Mucosa of descending colon (tissue), 3 donors: ENCODE measurements around the gene GIGYF2. TPM values are rescaled to one million over a fixed set of nuclear protein-coding genes. Genes with fewer than 3 reads are reported as not detected.
"Not testable (repeated sequence)": the region's sequence is repeated elsewhere in the genome, so short reads cannot be mapped to it uniquely, and the experiment has no call there.

Experiments
- ATAC-seq: fragments of 200-7000 bp; cut with Tn5 transposase; one replicate; pipeline ENCODE4 v1.9.1; 2020; ENCODE audit warnings: mild to moderate bottlenecking, moderate library complexity
- DNase-seq, 3 donors: peaks; one replicate each; pipeline ENCODE4 v3.0.0-alpha.2; 2020
- H3K36me3 ChIP-seq: fragments of 200-600 bp; one replicate; pipeline ENCODE4 v1.8.0; 2021; ENCODE audit warnings: low read depth, mild to moderate bottlenecking
- H3K4me1 ChIP-seq: fragments of 200-600 bp; one replicate; pipeline ENCODE4 v1.8.0; 2021; ENCODE audit warnings: low read depth, mild to moderate bottlenecking
- H3K4me3 ChIP-seq: fragments of 200-600 bp; one replicate; pipeline ENCODE4 v1.8.0; 2021; ENCODE audit warnings: mild to moderate bottlenecking
- H3K9me3 ChIP-seq: fragments of 200-600 bp; one replicate; pipeline ENCODE4 v1.8.0; 2021; ENCODE audit warnings: mild to moderate bottlenecking
- CTCF ChIP-seq: fragments of 200-600 bp; IDR thresholded peaks from one replicate; pipeline ENCODE4 v1.8.0; 2022; ENCODE audit warnings: antibody characterized with exemption, mild to moderate bottlenecking
- intact Hi-C, 2 donors: fragments of 100-400 bp; cut with DNase I in 1 of 2; cut with micrococcal nuclease in 1 of 2; formaldehyde crosslinking; loops; one replicate each; pipeline versions ENCODE4 v1.11.0 to v1.11.1; 2022; cut with DNase I, micrococcal nuclease
- total RNA-seq, 3 donors: library from RNA; stranded (reverse); fragmentation: NEBNext Ultra II Directional in 2 of 3; extraction: Animal tissue kit (Norgen Biotek cat#: 25700) in 2 of 3; gene quantifications; one replicate each; pipeline versions ENCODE4 v1.2.1 to v1.2.4, GENCODE V29; 2021 to 2023
- donor health status: DM: no; HTN: no; CAD: no; lungs with moderate emphysema.
- donor health status: DM: no; HTN: no; CAD: no.
- donor health status: DM: no; HTN: yes; CAD: no.

The GIGYF2 gene
- total RNA-seq, 3 donors from 2014 or later: 57.8 to 82.1 (median 74.8) TPM

DNA sequence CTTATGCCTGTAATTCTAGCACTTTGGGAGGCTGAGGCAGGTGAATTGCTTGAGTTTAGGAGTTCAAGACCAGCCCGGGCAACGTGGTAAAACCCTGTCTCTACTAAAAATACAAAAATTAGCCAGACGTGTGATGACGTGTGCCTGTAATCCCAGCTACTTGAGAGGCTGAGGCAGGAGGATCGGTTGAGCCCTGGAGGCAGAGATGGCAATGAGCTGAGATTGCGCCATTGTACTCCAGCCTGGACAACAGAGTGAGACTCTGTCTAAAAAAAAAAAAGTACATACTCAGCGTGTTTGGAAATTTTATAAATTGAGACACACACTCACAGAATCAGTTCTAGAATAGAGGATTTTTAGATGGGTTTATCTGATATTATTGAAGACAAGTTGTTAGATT, 17.1 kb upstream of the GIGYF2 start:
- no peaks in the 10 kb centered on the region for H3K4me1 ChIP-seq
- ATAC-seq: no peak
- H3K9me3 ChIP-seq: no peaks in the 10 kb centered on the region
- DNase-seq: no peak
- intact Hi-C loops: no loop called here
- TF ChIP-seq CTCF: no peak
- no peaks in the 10 kb centered on the region for H3K36me3 ChIP-seq
- H3K4me3 ChIP-seq: no peak overlapping the region

- no peaks in the 10 kb centered on the region for H3K4me1 ChIP-seq
- DNase-seq: no peak
- TF ChIP-seq CTCF: no peak
- no peaks in the 10 kb centered on the region for H3K9me3 ChIP-seq
- H3K36me3 ChIP-seq: no peaks in the 10 kb centered on the region
- H3K4me3 ChIP-seq: no peak overlapping the region
- intact Hi-C loops: no loop called here
- ATAC-seq: no peak
Measured at GRCh38 chr2:232681527-232681926, 15.6 kb upstream of the GIGYF2 start.

GRCh38 chr2:232683368-232683767, 13.8 kb upstream of the GIGYF2 start:
- Histone ChIP-seq H3K4me1 (no peaks in the 10 kb centered on the region), H3K4me3 (no peak overlapping the region), H3K36me3 (no peaks in the 10 kb centered on the region), H3K9me3 (no peaks in the 10 kb centered on the region)
- TF ChIP-seq CTCF: no peak
- ATAC-seq (no peak), DNase-seq (no peak)
- intact Hi-C loops: no loop called here

DNA sequence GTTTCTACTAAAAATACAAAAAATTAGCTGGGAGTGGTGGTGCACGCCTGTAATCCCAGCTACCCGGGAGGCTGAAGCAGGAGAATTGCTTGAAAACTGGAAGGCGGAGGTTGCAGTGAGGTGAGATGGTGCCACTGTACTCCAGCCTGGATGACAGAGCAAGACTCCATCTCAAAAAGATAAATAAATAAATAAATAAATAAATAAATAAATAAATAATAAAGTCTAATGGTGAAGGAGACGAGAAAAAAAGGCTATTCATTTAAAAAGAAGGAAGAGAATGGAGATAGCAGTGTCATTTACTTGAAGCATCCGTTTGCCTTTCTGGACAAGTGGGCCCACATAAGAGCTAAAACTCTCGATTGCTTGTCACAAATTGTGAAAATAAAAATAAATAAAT, 11.7 kb upstream of the GIGYF2 start:
- H3K36me3 ChIP-seq, H3K4me1 ChIP-seq, ATAC-seq, DNase-seq, H3K4me3 ChIP-seq, H3K9me3 ChIP-seq, intact Hi-C loops: not testable (repeated sequence)

GRCh38 chr2:232687382-232688160, 9.6 kb upstream of the GIGYF2 start:
- no peak for TF ChIP-seq CTCF
- H3K36me3 ChIP-seq: no peaks in the 10 kb centered on the region
- no peaks in the 10 kb centered on the region for H3K9me3 ChIP-seq
- no peak for ATAC-seq
- DNase-seq: no peak
- intact Hi-C loops: no loop called here
- H3K4me1 ChIP-seq: no peaks in the 10 kb centered on the region
- no peak overlapping the region for H3K4me3 ChIP-seq

- Histone ChIP-seq H3K36me3 (no peaks in the 10 kb centered on the region), H3K4me1 (no peaks in the 10 kb centered on the region), H3K4me3 (no peak overlapping the region), H3K9me3 (no peaks in the 10 kb centered on the region)
- TF ChIP-seq CTCF: no peak
- intact Hi-C loops: no loop called here
- ATAC-seq (no peak), DNase-seq (no peak)
Measured at GRCh38 chr2:232688201-232688600, 8.9 kb upstream of the GIGYF2 start.
